Neuronal stem cell (in vitro differentiated cells): Measurements from ENCODE around the gene VSIR.

Source experiments
- DNase-seq: peaks from one replicate; pipeline ENCODE4 v3.0.0-alpha.2; 2013; ENCODE audit warnings: low spot score
- H2AFZ ChIP-seq: one replicate; pipeline ENCODE4 v1.6.1; 2013; ENCODE audit warnings: mild to moderate bottlenecking, low read length, inconsistent platforms
- H2AK5ac ChIP-seq: 2 replicates; pipeline ENCODE4 v1.6.1; 2013; ENCODE audit warnings: low read depth, mild to moderate bottlenecking, inconsistent platforms, low read length, moderate library complexity, mixed read lengths
- H2BK120ac ChIP-seq: 2 replicates; pipeline ENCODE4 v1.6.1; 2013; ENCODE audit warnings: low read depth, mild to moderate bottlenecking, inconsistent platforms, low read length, moderate library complexity, mixed read lengths
- H2BK12ac ChIP-seq: one replicate; pipeline ENCODE4 v1.6.1; 2013; ENCODE audit warnings: low read length, inconsistent platforms
- H2BK15ac ChIP-seq: 2 replicates; pipeline ENCODE4 v1.6.1; 2013; ENCODE audit warnings: mild to moderate bottlenecking, low read length, inconsistent platforms, mixed read lengths
- H2BK5ac ChIP-seq: one replicate; pipeline ENCODE4 v1.6.1; 2013; ENCODE audit warnings: inconsistent platforms, mild to moderate bottlenecking, low read length, moderate library complexity
- H3K14ac ChIP-seq: one replicate; pipeline ENCODE4 v1.6.1; 2013; ENCODE audit warnings: low read length, inconsistent platforms
- H3K18ac ChIP-seq: 2 replicates; pipeline ENCODE4 v1.6.1; 2013; ENCODE audit warnings: low read length, inconsistent platforms
- H3K23ac ChIP-seq: 2 replicates; pipeline ENCODE4 v1.6.1; 2013; ENCODE audit warnings: low read depth, mild to moderate bottlenecking, mixed read lengths, low read length, inconsistent platforms; ENCODE audit not compliant: poor library complexity
- H3K27ac ChIP-seq: replicated peaks from 3 replicates; pipeline ENCODE4 v1.5.1; 2013; ENCODE audit warnings: low read length, inconsistent platforms
- H3K27me3 ChIP-seq, 3 experiments: 2 replicates each; pipeline ENCODE4 v1.6.1; 2013; ENCODE audit warnings: low read length in 3 of 3, mild to moderate bottlenecking in 2 of 3, inconsistent platforms in 1 of 3, low read depth in 1 of 3, mixed read lengths in 1 of 3, moderate library complexity in 1 of 3; ENCODE audit not compliant: control insufficient read depth in 3 of 3, insufficient read depth in 3 of 3
- H3K36me3 ChIP-seq, 2 donors: replicated peaks in 1 of 2; 2 replicates each; pipeline ENCODE4 v1.6.1; 2013; ENCODE audit warnings: low read length in 2 of 2; ENCODE audit not compliant: control insufficient read depth in 2 of 2, insufficient read depth in 2 of 2
- H3K4ac ChIP-seq: 2 replicates; pipeline ENCODE4 v1.6.1; 2013; ENCODE audit warnings: inconsistent platforms, mild to moderate bottlenecking, low read length, moderate library complexity
- H3K4me1 ChIP-seq, 2 donors: 1 replicate in 1 of 2; 2 replicates in 1 of 2; pipeline ENCODE4 v1.6.1; 2013; ENCODE audit warnings: low read length in 2 of 2, low read depth in 1 of 2; ENCODE audit not compliant: control insufficient read depth in 2 of 2, insufficient read depth in 1 of 2
- H3K4me2 ChIP-seq: one replicate; pipeline ENCODE4 v1.6.1; 2013; ENCODE audit warnings: mild to moderate bottlenecking, low read length, inconsistent platforms; ENCODE audit not compliant: insufficient read depth, poor library complexity, severe bottlenecking
- H3K4me3 ChIP-seq, 2 donors: 2 replicates each; pipeline ENCODE4 v1.5.1; 2013; ENCODE audit warnings: low read length in 2 of 2, mild to moderate bottlenecking in 2 of 2, inconsistent platforms in 1 of 2, moderate library complexity in 1 of 2
- H3K79me1 ChIP-seq: one replicate; pipeline ENCODE4 v1.6.1; 2013; ENCODE audit warnings: low read depth, mild to moderate bottlenecking, inconsistent platforms, low read length, moderate library complexity
- H3K9ac ChIP-seq: one replicate; pipeline ENCODE4 v1.6.1; 2013; ENCODE audit warnings: mild to moderate bottlenecking, low read depth, low read length, inconsistent platforms; ENCODE audit not compliant: poor library complexity
- H3K9me3 ChIP-seq, 2 donors: replicated peaks in 1 of 2; 2 replicates each; pipeline versions ENCODE3 to v1.6.1; 2013; ENCODE audit warnings: low read length in 2 of 2, mild to moderate bottlenecking in 2 of 2, inconsistent platforms in 1 of 2, low read depth in 1 of 2, mixed read lengths in 1 of 2, moderate library complexity in 1 of 2; ENCODE audit not compliant: control insufficient read depth in 2 of 2, insufficient read depth in 1 of 2
- H4K8ac ChIP-seq: one replicate; pipeline ENCODE4 v1.6.1; 2013; ENCODE audit warnings: low read depth, mild to moderate bottlenecking, inconsistent platforms, low read length, moderate library complexity
- H4K91ac ChIP-seq: one replicate; pipeline ENCODE4 v1.6.1; 2013; ENCODE audit warnings: low read length, low read depth, mild to moderate bottlenecking, inconsistent platforms; ENCODE audit not compliant: poor library complexity
- WGBS, 2 donors: extraction: QIAGEN DNeasy Blood & Tissue Kit; methylation state at CpG; one replicate each; pipeline ENCODE4 v1.1.7; 2013; ENCODE audit warnings: missing lambda C conversion rate in 2 of 2, mixed read lengths in 1 of 2; ENCODE audit not compliant: insufficient read length in 2 of 2, insufficient replicate concordance in 1 of 2; ENCODE audit errors: extremely low coverage in 2 of 2; 5-methylcytosine and 5-hydroxymethylcytosine counted together

VSIR gene

GRCh38 chr10:71788954-71789353 lies 15.6 kb upstream of the VSIR start:
- Histone ChIP-seq H3K4me2 (no peak overlapping the region), H3K4me1 (no peaks in the 10 kb centered on the region), H2BK120ac (no peak overlapping the region), H3K4ac (no peak overlapping the region), H2BK15ac (no peak overlapping the region), H3K79me1 (no peaks in the 10 kb centered on the region), H3K9me3 (no peaks in the 10 kb centered on the region), H2BK12ac (no peak overlapping the region), H3K23ac (no peak overlapping the region), H3K14ac (peak overlapping the region; percentile 47), H3K27me3 (peaks cover 0 to 3% (median 0%) of the 10 kb centered on the region in 3 experiments), H3K18ac (no peak overlapping the region), H3K36me3 (no peaks in the 10 kb centered on the region), H2BK5ac (no peak overlapping the region), H3K27ac (no peak overlapping the region), H4K8ac (no peak overlapping the region), H3K4me3 (no peak overlapping the region), H2AFZ (no peak overlapping the region), H3K9ac (no peak overlapping the region), H2AK5ac (no peak overlapping the region), H4K91ac (no peak overlapping the region)
- DNase-seq = no peak
- no CpG with 5 or more reads among the region's 8 CpGs for WGBS, 2 donors

- H3K79me1 ChIP-seq = no peaks in the 10 kb centered on the region
- H3K9ac ChIP-seq = no peak overlapping the region
- no peak overlapping the region for H2BK12ac ChIP-seq
- H3K4me1 ChIP-seq = no peaks in the 10 kb centered on the region
- no peaks in the 10 kb centered on the region for H3K36me3 ChIP-seq
- H2AFZ ChIP-seq = no peak overlapping the region
- peak overlapping the region; percentile 41 for H3K18ac ChIP-seq
- H3K14ac ChIP-seq = peak overlapping the region; percentile 47
- no peak overlapping the region for H2BK120ac ChIP-seq
- H3K27me3 ChIP-seq = peaks cover 0 to 34% (median 0%) of the 10 kb centered on the region in 3 experiments
- H3K4ac ChIP-seq = no peak overlapping the region
- no peak overlapping the region for H4K8ac ChIP-seq
- WGBS, 2 donors = no CpG with 5 or more reads among the region's 18 CpGs
- H4K91ac ChIP-seq = no peak overlapping the region
- no peak overlapping the region for H3K4me3 ChIP-seq
- no peaks in the 10 kb centered on the region for H3K9me3 ChIP-seq
- no peak overlapping the region for H3K4me2 ChIP-seq
- no peak overlapping the region for H3K27ac ChIP-seq
- DNase-seq = no peak
- H2BK5ac ChIP-seq = no peak overlapping the region
- H2BK15ac ChIP-seq = no peak overlapping the region
- peak overlapping the region; percentile 84 for H2AK5ac ChIP-seq
- H3K23ac ChIP-seq = no peak overlapping the region
Observed at GRCh38 chr10:71784679-71785272, 11.5 kb upstream of the VSIR start.

- H2AFZ ChIP-seq = no peak overlapping the region
- H3K4me1 ChIP-seq = no peaks in the 10 kb centered on the region
- H3K27me3 ChIP-seq = peaks cover 0 to 37% (median 0%) of the 10 kb centered on the region in 3 experiments
- no peak overlapping the region for H3K18ac ChIP-seq
- H3K36me3 ChIP-seq = no peaks in the 10 kb centered on the region
- H2BK5ac ChIP-seq = no peak overlapping the region
- no peak overlapping the region for H3K23ac ChIP-seq
- H3K27ac ChIP-seq = no peak overlapping the region
- H3K4ac ChIP-seq = no peak overlapping the region
- H3K4me3 ChIP-seq = no peak overlapping the region
- no peaks in the 10 kb centered on the region for H3K79me1 ChIP-seq
- no CpG with 5 or more reads among the region's 17 CpGs for WGBS, 2 donors
- H2BK120ac ChIP-seq = no peak overlapping the region
- H4K8ac ChIP-seq = no peak overlapping the region
- H2AK5ac ChIP-seq = no peak overlapping the region
- H3K4me2 ChIP-seq = no peak overlapping the region
- DNase-seq = no peak
- no peak overlapping the region for H4K91ac ChIP-seq
- H3K9ac ChIP-seq = no peak overlapping the region
- H3K14ac ChIP-seq = no peak overlapping the region
- H2BK12ac ChIP-seq = no peak overlapping the region
- H3K9me3 ChIP-seq = no peaks in the 10 kb centered on the region
- H2BK15ac ChIP-seq = no peak overlapping the region
Observed at GRCh38 chr10:71783917-71784678, 10.8 kb upstream of the VSIR start.

- Histone ChIP-seq H3K9me3 (no peaks in the 10 kb centered on the region), H3K18ac (peak overlapping the region; percentile 46)
- no peak for DNase-seq
Observed at GRCh38 chr10:71782917-71783490, 9.7 kb upstream of the VSIR start.

More at GRCh38 chr10:71782917-71783490, 9.7 kb upstream of the VSIR start:
- Histone ChIP-seq H3K79me1 (no peaks in the 10 kb centered on the region), H3K4me3 (no peak overlapping the region), H3K4ac (no peak overlapping the region), H4K91ac (no peak overlapping the region), H3K27me3 (peaks cover 0 to 37% (median 0%) of the 10 kb centered on the region in 3 experiments), H3K36me3 (no peaks in the 10 kb centered on the region), H3K14ac (peak overlapping the region; percentile 49), H2BK120ac (no peak overlapping the region), H3K4me2 (no peak overlapping the region), H3K27ac (no peak overlapping the region), H2BK12ac (no peak overlapping the region), H2BK5ac (no peak overlapping the region), H3K23ac (no peak overlapping the region), H2AFZ (no peak overlapping the region), H3K9ac (no peak overlapping the region), H4K8ac (no peak overlapping the region), H2AK5ac (no peak overlapping the region), H2BK15ac (peak overlapping the region; percentile 39), H3K4me1 (no peaks in the 10 kb centered on the region)
- no CpG with 5 or more reads among the region's 7 CpGs for WGBS, 2 donors
